GM18873 (cell line): ENCODE measurements around the gene ZSWIM4.

Experiments used
- ATAC-seq: cut with Tn5 transposase; IDR thresholded peaks from one replicate; pipeline ENCODE4 v1.9.1; 2021; ENCODE audit warnings: mild to moderate bottlenecking, moderate library complexity, moderate number of reproducible peaks; ENCODE audit not compliant: unreplicated experiment, low FRiP score

ZSWIM4 gene

DNA sequence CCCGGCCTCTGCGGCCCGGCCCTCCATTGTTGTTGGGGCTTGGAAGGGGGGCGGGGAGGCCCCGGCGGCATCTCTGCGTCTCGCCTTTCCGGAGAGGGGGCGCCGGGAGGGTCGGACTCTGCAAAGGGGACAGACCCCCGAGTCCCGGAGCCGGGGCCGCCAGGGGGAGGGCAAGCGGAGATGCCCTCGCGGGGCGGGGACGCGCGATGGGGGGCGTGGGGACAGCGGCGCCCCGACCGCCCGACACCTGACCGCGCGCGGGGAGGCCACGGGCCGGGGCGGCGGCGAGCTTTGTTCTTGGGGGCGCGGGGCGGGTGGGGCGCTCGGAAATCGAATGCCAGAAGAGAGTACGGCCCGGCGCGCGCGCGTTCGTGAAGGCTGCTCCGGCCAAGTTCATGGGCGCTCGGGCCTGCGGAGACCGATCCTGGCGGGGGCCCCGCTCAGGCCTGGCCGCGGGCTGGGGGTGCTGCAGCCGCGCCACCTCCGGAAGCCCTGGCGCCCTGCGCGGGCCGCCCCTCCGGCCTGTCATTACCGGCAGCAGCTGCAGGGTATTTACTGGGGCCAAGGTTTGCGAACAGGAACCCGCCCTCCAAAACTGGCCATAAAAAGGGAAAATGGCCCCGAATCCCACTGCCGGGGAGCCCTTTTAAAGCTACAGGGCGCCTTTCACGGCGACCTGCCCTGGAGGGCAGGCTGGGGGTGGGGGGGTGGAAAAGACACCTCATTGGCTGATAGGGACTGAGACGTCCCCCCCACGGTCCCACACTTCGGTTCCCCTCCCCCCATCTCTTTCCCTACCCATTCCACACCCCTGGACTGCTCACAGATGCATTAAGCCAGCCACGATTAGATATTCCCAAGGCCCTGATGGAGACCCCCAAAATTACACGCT lies 70.6 kb downstream of the ZSWIM4 start:
- ATAC-seq: no peak

DNA sequence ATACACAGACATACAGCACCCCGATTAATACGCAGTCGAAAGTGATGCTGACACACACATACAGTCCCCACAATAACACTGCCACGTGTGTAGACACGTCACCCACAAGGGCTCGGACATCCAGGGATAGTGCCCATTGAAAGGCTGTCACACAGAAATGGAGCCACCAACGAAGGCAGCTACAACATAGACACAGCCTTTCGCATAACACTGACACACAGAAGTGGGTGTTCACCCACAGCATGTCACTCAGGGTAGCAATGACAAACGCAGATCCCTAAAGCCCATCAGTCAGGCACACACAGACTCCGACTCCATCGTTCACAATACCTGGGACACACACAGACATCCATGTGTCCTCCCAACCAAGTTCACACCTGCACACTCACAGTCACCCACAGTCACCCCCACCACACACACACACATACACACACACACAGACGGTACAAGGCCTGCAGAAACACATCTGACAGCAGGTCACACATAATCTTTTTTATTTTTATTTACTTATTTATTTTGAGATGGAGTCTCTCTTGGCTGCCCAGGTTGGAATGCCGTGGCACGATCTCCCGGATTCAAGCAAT lies 71.3 kb downstream of the ZSWIM4 start:
- ATAC-seq: no peak

DNA sequence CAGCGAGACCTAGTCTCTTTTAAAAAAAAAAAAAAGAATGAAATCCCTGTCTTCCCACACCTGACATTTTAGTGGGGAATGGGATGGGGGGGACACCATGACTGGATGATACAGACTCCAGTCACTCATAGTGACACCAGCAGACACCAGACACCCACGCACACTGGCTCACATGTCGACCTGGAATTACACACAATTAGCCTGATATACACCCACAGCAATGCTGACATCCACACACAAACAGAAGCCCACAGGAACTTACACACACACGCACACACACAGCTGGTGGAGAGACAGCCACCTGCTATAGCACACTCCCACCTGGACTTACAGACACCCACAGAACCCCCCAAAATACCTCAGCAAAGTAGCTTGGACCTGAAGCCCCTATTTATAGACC lies 73.4 kb downstream of the ZSWIM4 start:
- no peak for ATAC-seq

DNA sequence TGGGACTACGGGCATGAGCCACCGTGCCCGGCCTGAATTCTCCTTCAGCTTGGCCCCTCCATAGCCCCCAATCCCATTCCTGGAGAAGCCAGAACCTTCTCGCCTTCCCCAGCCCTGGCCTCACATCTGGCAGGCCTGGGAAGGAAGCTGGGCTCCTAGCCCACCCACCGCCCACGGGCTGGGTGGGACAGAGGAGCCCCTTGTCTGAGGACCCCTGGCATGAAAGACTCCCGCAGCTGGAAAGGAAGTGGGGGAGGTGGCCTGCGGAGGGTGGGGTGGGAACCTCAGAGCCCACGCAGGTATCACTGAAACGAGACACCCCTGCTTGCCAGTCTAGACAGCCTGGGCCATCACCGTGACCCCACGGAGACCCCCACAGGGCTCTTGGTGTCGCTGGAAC lies 74.0 kb downstream of the ZSWIM4 start:
- ATAC-seq: no peak

DNA sequence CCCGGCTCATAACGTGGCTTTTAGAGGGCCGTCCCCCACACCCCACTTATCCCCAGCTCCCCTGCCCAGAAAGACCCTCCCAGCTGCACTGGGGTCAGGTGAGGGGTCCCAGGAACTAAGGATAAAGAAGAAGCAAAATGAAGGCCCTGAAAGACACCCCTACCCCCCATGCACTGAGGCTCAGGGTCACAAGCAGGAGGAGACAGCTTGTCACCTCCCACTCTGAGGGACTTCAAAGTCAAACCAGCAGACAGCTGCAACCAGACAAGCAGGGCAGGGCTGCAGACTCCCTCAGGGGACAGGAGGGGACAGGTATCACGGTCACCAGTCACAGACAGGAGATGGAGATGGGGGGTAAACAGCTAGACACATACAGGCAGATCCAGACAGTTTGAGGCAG lies 75.6 kb downstream of the ZSWIM4 start:
- ATAC-seq: no peak

DNA sequence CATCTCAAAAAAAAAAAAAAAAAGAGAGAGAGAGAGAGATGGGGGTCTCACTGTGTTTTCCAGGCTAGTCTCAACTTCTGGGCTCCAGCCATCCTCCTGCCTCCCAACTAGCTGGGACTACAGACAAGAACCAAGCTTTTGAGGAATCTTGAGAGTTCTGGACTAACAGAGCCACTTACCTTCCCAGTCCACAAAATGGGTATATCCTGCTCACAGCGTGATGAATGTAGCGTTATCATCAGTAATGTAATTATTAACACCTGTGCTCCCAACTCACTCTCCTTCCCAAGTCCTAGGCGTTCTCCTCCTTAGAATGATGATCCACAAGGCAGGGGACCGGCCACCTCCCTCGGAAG lies 77.1 kb downstream of the ZSWIM4 start:
- no peak for ATAC-seq

DNA sequence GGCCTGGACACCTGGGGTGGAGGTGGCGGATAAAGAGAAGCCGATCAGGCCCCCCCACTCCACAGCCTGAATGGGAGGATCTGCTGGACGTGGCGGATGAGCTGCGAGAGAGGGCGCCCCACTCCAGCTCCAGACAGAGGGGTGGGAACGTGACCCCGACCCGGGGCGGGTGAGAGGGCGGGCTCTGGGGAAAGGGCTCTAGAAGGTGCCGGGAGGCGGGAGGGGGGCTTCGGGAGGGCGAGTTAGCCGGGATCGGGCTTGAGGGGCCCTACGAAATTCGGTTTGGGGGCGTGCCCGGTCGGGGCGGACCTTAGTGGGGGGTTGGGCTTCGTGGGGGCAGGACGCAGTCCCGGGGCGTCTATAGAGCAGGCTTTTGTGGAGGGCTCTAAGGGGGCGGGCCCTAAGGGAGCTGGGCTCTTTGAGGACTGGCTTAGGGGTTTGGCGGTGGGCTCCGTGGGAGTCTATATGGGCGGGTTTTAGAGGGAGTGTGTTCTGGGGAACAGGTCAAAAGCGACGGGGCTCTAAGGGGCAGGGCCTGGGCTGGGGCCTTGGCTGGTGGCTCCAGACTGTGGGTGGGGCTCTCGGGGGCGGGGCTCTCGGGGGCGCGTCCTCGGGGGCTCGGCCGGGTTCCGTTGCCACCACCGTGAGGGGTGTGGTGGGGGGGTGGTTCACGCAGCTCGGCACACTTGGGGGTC lies 77.6 kb downstream of the ZSWIM4 start:
- ATAC-seq: no peak

DNA sequence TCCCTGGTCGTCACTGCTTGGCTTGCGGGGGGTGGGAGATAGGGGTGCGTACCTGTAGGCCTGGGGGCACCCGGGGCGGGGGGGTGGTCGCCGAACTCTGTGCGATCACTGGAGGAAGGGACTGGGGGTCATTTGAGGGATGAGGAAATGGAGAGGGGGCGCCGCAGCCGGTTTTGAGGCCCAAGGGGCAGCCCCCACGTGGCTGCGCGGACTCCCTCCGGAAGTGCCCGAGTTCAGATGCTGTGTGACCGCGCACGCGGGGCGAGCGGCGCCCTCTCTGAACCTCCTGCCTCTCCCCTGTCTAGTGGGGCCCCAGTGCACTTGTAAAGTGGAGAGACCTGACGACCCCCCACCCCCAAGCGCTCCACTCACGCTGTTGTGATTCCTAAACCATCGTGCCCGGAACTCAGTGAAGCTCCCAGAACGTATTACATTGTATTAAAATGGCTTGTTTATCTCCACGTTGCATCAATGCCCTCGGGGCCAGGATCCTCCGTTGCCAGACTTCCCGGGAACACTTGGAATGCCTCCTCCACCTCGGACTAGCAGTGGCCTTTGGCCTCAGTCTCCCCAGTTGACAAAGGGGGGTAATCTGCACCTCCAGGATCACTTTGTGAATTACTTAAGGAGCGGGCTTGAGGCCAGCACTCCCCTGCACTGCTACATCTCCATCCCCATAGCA lies 78.7 kb downstream of the ZSWIM4 start:
- no peak for ATAC-seq

DNA sequence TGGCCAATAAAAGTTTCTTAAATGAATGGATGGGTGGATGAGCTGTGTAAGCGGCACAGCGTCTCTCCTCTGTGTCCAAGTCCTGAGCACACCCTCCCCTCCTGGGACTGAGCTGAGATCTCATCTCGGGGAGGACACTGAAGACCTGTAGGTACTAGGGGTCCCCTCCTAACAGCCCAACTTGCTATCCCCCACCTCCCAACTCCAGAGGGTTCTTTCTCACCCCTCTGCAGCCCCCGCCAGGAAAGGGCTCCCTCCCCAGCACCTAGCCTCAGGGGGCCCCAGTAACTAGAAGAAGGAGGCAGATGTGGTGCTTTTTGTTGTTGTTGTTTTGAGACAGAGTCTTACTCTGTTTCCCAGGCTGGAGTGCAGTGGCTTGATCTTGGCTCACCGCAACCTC lies 80.6 kb downstream of the ZSWIM4 start:
- no peak for ATAC-seq

DNA sequence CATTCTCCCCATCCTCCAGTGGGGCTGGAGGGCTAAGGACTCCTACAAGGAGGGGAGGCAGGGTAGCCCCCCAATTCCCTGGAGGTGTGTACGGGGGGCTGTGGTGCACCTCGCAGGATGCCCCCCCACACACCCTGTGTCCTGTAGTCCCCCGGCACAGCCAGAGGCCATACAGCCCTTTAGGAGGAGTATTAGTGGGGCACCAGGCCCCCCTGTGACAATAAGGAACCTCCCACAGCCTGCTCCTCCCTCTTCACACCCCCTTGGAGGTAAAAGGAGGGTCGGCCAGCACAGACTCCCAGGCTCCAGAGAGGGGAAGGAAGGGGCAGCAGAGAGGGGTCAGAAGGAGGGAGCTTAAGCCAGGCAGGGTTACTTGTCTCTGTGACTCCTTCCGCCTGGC lies 81.6 kb downstream of the ZSWIM4 start, which contains the start of gene NANOS3:
TSS of gene NANOS3 (plus strand) at position 301 of the 400 bp plus-strand sequence. CDS start 115 bp downstream, outside the sequence.
- ATAC-seq: no peak

DNA sequence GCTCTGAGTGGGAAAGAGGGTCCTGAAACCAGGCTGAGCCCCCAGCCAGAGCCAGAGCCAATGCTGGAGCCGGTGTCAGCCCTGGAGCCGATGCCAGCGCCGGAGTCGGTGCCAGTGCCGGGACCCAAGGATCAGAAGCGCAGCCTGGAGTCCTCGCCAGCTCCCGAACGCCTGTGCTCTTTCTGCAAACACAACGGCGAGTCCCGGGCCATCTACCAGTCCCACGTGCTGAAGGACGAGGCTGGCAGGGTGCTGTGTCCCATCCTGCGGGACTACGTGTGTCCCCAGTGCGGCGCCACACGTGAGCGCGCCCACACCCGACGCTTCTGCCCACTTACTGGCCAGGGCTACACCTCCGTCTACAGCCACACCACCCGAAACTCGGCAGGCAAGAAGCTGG lies 82.1 kb downstream of the ZSWIM4 start:
- ATAC-seq: no peak

DNA sequence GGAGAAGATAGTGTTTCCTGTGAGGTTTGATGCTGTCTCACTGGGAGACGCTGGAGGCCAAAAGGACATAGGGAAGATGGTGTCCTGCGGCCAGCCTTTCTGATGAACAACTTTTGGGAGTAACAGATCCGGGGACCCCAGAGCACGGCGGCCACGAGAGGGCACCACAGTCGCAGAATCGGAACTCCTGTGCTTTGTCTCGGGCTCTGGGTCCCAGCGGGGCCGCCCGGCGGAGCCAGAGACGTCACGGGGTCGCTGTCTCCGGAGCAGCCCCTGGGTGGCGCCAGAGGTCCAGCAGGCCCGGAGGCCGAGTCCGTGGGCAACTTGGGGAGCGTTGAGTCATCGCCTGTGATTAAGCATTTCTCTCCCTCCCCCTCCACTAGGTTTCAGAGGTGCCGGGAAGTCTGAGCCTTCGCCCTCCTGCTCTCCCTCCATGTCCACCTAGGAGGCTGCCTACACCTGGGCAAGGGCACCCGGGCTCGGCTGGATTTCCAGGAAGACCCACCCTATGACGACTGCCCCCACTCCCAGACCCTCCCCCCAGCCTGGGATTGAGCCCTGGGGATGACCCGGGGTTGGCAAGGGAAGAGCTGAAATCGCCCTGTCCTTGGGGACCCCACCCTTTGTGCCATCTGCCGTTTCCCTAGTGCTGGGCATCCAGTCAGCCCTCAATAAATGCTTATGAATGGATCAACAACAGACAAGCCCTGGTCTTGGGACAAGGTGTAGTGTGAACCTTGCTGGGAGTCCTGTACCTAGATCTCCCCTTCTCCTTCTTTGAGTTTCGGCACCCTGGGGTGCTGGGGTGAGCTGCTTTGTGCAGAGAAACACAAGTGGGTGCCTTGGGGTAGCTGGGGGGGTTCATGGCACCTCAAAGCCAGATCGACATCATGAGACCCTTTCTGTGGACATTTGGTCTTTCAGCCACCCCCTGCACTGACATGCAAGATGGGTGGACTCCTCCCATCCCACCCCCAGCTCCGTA lies 85.1 kb downstream of the ZSWIM4 start:
- ATAC-seq: peak; percentile 61

DNA sequence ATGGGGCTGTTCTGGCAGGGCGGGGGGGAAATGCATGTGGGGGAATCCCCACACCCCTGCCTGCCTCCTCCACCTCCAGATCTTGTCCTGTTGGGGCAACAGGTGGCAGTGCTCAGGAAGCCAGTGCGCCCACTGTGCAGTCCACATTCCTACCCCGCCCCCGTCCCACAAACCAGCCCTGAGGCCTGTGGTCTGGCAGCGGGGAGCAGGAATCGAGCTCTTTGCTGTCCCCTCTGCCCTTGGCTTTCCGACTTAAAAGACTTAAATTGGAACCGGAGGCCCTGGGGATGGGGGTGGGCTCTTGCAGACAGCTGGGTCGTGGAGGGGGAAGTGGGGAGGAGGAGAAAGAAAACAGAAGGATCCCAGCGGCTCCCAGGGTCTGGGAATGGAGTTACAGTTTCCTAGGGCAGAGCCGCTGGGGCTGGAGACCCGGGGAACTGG lies 86.0 kb downstream of the ZSWIM4 start:
- ATAC-seq: no peak
